Middle frontal gyrus (tissue), 1 donor: ENCODE measurements around the gene VAV2.

ENCODE experiments used
- DNase-seq: peaks from one replicate; pipeline ENCODE4 v3.0.0-alpha.2; 2015; ENCODE audit warnings: low spot score; ENCODE audit errors: extremely low spot score

VAV2 gene

DNA sequence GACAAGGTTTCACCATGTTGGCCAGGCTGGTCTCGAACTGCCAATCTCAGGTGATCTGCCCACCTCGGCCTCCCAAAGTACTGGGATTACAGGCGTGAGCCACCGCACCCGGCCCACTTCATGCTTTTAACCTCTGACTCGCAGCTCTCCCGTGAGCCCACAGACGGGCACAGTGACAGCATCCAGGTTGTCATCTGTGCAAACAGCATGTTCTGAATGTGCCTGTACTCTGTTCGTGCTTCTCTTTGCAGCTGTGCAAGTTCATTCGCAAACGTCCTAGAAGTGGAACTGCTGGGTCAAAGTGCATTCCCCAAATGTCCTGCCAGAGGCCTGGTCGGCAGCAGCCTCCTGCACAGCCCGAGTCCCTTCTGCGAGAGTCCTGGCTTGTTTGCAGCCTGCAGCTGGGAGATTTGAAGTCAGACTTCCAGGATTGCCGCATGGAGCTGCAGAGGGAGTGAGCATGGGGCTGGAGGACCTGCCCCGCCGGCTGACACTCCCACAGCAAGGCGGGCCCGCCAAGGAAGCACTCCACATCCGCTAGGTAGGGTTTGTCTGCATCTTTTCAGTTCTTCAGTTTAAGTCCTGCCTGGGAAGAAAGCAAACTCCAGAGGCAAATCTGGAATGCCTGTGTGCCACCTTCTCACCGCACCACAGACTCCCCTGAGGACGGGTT lies 36.6 kb upstream of the VAV2 start:
- no peak for DNase-seq

DNA sequence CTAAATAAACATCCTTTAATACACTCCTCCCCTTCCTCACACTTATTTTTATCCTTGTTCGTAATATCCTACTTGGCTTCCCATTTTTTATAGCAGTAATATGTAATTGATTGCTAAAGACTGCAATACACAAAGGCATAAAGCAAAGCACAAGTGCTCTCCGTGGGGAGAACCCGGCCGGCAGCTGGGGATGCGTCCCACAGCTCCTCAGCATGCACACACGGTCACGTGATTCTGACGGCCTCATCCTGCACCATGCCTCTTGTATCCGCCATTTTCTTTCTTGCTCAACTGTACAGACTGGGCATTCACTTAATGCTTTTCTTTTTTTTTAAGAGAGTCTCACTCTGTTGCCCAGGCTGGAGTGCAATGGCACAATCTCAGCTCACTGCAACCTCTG lies 36.0 kb upstream of the VAV2 start:
- no peak for DNase-seq

GRCh38 chr9:134027561-134027960 lies 35.4 kb upstream of the VAV2 start:
- no peak for DNase-seq

DNA sequence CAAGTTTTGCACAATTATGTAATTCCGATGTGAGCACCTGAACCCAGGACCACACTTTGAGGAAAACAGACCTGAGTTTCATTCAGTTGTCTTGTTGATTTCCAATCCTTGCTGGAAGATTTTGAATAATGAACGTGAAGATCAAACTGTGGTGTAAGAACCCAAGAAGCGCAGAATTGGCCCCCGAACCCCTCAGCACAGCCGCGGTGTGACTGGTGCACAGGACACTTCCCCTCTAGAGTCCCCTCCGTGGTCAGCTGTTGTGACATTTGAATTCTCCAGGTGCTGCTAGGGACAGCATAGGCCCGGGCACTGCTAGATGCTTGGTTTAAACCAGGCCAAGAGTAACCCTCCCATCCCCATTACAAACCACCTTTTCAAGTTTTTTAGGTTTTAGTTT lies 34.9 kb upstream of the VAV2 start:
- DNase-seq: no peak

- DNase-seq: no peak
Observed at GRCh38 chr9:134026581-134026980, 34.5 kb upstream of the VAV2 start.

GRCh38 chr9:134025606-134026541 lies 33.8 kb upstream of the VAV2 start:
- no peak for DNase-seq

- peak; percentile 88 for DNase-seq
Observed at GRCh38 chr9:134024828-134025605, 32.9 kb upstream of the VAV2 start, which contains the start of gene BRD3OS. TSS of gene BRD3OS (plus strand) at chr9:134025481. CDS start at chr9:134026748, 1,267 bp downstream.

DNA sequence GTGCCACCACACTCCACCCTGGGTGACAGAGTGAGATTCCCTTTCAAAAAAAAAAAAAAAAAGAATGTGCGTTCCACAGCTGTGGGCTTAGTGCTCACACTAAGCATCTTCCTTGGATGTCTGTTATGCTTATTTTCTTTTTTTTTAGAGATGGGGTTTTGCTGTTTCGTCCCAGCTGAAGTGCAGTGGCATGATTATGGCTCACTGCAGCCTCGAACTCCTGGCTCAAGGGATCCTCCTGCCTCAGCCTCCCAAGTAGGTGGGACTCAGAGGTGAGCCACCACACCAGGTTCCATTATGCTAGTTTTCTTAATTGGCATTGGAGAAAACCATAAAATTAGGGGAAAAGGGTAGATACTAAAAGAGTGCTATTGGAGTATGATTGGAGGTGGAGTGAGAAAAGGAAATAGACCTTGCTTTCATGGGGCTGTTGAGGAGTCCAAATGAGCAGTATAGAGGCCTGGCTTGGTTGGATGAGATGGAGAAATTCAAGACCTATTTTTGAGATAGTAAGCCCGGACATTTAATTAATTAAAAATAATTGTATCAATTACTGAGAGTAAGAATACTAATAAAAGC lies 32.2 kb upstream of the VAV2 start:
- DNase-seq: no peak

DNA sequence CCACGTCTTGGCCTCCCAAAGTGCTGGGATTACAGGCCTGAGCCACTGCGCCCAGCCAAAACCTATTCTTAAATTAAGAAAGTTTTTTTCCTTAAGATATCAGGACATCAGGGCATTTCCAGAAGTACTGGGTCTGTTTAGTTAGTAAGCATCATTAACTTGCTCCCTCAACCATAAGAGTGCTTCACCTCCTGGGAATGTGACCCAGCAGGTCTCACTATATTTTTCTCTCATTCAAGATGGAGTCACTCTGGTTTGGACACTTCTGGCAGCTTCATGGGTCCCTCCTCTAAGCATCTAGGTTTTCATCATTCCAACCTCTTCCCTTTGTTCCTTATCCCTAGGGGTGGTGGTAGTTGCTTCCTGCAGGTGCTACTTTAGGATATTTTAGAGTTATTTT lies 22.8 kb upstream of the VAV2 start:
- DNase-seq: no peak

GRCh38 chr9:134011401-134011800 lies 19.3 kb upstream of the VAV2 start:
- DNase-seq: no peak

DNA sequence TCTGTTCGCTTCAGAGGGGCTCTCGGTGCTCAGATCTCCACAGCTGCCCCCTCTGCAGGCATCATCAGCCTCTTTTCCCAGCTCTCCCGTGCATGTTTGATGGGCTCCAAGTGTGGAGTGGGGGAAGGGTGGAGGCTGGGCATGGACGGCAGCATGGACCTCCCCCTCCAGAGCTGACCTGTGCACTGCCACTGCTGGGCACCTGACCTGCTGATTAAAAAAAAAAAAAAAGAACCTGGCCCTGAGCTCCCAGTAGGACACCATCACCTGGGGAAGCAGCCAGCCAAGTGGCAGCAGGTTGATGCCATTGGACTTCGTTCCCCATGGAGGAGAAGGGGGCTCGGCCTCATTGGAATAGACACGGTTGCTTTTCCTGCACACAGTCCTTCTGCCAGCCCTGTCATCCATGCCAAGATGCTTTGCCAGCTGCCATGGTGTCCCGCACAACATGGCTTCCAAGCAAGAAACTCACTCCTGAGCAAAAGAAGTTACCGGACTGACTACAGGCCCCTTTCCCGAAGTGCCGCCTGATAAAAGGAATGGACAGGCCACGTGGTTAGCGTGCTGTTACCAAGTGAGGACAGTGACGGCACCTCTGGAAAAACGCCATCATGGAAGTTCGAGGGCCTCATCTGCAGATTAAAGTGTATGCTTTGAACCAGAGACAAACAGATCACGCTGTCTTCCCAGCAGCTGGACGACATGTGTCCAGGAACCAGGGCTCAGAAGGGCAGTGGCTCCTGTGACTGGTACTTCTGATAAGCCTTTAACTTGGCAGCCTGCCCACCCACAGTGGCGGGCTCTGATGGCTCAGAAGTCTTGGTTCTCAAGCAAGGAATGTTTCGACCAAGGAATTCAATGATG lies 18.4 kb upstream of the VAV2 start:
- no peak for DNase-seq

- DNase-seq: no peak
Observed at GRCh38 chr9:134007571-134007970, 15.4 kb upstream of the VAV2 start.

DNA sequence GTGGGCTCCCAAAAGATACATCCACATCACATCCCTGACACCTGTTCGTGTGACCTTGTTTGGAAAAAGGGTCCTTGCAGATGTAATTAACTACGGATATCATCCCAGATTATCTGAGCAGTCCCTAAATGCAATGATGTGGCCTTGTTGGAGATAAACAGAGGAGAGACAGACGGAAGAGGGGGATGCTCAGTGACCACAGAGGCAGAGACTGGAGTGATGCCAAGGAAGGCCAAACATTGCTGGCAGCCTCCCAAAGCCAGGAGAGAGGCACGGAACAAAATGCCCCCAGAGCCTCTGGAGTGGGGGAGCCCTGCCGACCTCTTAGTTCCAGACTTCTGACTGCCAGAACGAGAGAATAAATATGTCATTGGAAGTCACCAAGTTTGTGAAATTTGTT lies 15.0 kb upstream of the VAV2 start:
- DNase-seq: no peak

GRCh38 chr9:134005381-134005780 lies 13.3 kb upstream of the VAV2 start:
- DNase-seq: no peak

DNA sequence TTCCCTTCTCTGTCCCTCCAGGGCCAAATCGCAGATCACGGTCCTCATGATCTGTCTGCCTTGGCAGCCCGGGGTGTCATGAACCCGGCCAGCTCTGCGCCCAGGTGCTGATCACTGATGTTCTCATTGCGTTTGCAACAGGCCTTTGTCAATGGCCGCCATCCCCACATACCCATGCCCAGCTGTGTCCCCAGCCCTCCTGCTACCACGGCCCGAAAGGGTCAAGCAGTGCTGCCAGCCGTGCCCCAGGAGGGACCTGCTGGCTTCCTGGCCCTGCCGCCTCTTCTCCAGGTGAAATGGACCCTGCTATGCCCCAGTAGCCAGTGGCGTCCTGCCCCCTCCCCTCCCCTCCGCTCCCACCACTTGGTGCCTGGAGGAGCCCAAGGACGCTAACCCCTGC lies 12.8 kb upstream of the VAV2 start:
- DNase-seq: no peak

DNA sequence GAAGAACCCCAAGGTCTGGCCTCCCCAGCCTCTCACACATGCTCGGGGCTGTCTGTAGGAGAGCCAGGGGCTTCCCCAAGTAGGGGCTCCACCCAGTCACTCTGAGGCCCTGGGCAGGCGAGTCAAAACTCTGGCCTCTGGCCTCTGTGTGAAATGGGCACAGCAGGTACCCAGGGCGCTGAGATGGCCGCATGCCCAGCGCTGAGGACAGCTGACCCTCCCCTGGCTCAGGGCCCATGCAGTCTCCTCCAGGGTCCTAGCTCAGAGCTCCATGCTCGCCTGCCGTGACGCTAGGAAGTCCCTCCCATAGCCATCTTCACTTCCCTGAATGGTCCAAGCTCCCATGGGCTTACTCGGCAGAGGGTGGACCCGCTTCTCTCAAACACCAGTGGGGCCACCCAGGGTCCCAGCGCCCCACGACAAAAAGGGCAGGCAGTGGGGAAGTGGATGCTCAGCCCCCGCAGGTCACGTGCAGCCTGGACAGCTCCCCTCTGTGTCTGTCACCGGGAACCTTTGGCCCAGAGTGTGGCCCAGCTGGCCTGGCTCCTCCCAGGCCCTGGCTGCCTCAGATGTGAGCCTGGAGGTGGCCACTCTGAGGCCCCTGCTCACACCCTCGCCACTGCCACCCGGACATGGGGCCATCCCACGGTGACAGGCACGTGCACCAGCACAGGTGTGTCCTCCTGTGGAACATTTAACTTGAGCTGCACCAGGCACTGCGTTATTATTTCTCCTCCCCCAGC lies 12.2 kb upstream of the VAV2 start:
- DNase-seq: no peak

DNA sequence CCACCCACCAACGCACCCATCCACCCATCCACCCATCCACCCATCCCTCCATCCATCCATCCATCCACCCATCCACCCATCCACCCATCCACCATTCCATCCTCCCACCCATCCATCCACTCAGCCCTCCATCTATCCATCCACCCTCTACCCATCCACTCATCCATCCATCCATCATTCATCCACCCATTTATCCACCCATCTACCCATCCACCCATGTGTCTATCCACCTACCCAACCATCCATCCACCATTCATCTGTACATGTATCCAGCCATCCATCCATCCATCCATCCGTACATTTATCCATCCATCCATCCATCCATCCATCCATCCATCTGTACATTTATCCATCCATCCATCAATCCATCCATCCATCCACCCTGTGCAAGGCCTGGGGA lies 11.1 kb upstream of the VAV2 start:
- no peak for DNase-seq

GRCh38 chr9:134002796-134003195 lies 10.7 kb upstream of the VAV2 start:
- no peak for DNase-seq

GRCh38 chr9:133999851-134000265 lies 7.7 kb upstream of the VAV2 start:
- DNase-seq: no peak
